GM19328 (cell line): ENCODE data around the gene ZNF74.
"Not testable (repeated sequence)": the region's sequence is repeated elsewhere in the genome, so short reads cannot be mapped to it uniquely, and the experiment has no call there.

Experiments
- ATAC-seq: cut with Tn5 transposase; IDR thresholded peaks from one replicate; pipeline ENCODE4 v1.9.1; 2021; ENCODE audit warnings: mild to moderate bottlenecking, moderate library complexity; ENCODE audit not compliant: unreplicated experiment

Gene ZNF74

DNA sequence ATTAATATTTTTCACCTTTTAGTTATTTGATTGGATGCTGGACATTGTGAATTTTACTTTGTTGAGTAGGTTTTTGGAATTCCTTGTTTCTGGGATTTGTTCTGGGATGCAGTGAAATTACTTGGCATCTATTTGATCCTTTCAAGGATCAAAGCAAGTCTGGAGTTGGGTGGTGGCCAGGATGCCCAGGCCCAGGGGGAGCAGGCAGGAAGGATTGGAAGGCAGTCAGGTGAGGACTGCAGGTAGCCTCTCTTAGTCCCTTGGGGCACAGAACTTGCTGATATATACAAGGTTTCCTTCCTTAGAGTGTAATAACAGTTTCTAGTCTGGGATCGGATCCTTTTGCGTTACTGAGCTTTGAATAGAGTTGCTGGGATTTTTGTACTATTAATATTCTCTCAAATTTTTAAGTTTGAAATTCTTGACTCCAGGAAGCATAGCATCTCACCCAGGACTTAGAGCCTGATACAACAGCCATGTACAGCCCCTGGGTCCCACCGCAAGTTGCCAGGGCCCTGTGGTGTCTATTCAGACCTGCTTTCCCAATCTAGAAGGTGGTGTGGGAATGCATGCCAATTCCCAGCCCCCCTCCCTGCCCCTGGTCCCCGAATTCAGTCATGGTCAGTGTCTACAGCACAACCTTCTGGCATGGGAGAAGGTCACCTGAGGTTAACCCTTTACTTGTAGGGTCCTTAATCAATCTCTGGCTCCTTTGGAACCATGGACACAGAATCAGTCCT lies 6.1 kb downstream of the ZNF74 start:
- no peak for ATAC-seq

DNA sequence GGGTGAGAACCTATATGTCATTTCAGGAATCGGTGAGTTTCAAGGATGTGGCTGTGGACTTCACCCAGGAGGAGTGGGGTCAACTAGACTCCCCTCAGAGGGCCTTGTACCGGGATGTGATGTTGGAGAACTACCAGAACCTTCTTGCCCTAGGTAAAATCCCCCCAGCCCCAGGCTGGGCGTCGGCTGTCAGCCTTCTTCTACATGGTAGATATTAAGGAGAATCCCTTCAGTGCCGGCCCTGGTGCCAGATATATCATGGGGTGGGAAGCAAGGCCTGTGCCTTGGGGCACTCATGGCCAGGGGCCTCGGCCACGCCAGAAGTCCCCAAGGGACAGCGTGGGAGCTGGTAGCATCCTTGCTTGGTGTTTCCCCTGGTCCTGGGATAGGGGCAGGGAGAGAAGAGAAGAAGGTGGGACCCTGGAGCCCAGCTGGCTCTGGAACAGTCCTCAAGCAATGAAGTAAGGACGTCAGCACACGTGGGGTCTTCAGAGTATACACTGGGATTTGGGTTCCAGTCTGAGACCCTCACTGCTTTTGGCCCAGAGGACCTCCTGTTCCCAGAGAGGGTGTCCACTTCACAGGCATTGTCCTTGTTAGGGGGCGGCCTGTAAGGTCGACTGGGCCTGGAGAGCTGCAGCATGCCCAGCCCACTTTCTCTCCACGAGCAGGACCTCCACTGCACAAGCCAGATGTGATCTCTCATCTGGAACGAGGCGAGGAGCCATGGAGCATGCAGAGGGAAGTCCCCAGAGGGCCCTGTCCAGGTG lies 6.8 kb downstream of the ZNF74 start:
- ATAC-seq = no peak

DNA sequence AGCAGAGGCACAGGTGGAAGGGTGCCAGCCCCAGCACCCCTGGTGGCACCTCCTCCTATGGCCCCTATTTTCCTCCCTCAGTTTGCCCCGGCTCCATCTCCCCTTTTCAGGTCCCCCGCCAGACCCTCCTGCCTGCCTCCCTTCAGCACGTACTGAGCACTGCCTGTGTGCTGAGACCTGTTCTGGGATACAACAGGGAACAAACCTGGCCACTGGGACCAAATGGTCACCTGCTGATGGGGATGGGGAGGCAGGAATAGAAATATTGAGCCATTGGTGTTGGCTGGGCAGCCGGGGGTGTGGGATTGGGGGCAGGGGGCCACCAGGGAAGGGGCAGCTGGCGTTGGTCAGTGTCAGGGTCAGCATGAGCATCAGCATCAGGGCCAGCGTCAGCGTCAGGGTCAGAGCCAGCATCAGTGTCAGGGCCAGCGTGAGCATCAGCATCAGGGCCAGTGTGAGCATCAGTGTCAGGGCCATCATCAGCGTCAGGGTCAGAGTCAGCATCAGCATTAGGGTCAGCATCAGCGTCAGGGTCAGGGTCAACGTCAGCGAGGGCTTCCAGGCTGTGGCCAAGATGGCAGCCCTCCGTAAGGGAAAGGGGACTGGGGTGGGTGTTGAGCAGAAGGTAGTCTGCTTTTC lies 7.5 kb downstream of the ZNF74 start:
- no peak for ATAC-seq

DNA sequence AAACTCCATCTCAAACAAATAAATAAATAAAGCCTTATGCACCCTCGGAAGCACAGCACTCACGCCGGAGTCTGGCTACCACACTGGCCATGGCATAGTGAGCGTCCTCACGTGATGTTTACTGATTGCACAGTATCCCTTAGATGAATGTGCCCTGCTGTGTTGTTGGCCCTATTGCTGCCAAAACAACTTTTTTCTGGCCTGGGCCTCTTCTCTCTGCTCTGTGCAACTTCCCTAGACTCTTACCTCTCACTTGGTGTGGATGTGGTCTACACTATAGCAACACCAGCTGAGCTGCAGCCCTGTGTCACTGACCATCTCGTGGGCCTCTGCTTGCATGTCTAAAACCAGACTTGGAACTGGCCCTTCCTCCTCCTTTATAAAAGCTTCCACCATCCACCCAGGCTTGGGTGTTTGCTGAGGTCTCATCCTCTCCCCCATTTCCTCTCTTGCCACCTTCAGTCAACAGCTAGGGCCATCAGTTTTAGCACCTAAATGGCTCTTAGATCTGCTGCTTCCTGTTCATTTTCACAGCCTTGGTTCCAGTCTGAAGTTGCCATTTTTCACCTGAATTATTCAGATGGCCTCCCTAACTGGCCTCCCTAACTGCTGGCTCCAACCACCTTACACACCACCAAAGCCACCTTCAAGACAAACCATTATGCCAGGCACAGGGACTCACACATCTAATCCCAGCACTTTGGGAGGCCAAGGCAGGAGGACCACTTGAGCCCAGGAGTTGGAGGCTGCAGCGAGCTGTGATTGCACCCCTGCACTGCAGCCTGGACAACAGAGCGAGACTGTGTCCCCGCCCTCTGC lies 9.2 kb downstream of the ZNF74 start:
- no peak for ATAC-seq

DNA sequence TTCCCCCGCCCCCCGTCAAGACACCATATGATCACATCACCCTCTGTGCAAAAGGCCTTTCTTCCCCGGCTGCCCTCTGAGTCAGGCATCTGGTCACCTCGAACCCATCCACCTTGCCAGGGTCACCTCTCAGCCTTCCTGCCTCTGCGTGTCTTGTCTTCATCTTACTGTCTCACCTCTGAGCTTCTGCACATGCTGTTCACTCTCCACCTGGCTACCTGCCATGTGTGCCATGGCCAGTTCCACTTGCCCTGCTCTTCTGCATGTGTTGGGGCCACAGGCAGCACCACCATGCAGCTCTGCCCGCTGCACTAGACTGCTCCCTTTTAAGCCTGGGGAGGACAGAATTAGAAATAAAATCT lies 9.8 kb downstream of the ZNF74 start:
- ATAC-seq = no peak

DNA sequence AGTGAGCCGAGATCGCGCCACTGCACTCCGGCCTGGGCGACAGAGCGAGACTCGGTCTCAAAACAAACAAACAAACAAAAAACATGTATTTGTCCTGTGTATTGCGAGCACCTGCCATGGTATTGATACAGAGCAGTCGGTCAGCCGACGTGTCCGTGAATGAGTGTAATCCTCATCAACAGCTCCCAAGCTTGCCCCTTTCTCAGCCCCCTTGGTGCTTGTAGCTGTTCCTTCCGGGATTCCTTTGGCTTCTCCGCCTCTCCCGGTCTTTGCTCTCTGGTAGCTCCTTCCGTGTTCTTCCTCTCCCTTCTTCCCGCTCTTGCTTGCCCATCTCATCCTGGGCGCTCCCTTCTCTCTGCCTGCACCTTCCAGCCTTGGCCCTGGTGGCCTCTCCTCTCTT lies 10.9 kb downstream of the ZNF74 start:
- no peak for ATAC-seq

DNA sequence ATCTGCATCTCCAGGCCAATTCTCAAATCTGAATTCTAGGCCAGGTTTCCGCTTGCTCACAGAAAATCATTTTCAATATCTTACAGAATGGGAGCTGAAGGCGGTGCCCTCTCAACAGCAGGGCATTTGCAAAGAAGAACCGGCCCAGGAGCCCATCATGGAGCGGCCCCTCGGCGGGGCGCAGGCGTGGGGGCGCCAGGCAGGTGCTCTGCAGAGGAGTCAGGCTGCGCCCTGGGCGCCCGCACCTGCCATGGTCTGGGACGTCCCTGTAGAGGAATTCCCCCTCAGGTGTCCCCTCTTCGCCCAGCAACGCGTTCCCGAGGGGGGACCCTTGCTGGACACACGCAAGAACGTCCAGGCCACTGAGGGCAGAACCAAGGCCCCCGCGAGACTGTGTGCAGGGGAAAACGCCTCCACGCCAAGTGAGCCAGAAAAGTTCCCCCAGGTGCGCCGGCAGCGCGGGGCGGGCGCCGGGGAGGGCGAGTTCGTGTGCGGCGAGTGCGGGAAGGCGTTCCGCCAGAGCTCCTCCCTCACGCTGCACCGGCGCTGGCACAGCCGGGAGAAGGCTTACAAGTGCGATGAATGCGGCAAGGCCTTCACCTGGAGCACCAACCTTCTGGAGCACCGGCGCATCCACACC lies 11.5 kb downstream of the ZNF74 start:
- no peak for ATAC-seq

DNA sequence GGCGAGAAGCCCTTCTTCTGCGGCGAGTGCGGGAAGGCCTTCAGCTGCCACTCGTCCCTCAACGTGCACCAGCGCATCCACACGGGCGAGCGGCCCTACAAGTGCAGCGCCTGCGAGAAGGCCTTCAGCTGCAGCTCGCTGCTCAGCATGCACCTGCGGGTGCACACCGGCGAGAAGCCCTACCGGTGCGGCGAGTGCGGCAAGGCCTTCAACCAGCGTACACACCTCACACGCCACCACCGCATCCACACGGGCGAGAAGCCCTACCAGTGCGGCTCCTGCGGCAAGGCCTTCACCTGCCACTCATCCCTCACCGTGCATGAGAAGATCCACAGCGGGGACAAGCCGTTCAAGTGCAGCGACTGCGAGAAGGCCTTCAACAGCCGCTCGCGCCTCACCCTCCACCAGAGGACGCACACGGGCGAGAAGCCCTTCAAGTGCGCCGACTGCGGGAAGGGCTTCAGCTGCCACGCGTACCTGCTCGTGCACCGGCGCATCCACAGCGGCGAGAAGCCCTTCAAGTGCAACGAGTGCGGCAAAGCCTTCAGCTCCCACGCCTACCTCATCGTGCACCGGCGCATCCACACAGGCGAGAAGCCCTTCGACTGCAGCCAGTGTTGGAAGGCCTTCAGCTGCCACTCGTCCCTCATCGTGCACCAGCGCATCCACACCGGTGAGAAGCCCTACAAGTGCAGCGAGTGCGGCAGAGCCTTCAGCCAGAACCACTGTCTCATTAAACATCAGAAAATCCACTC lies 12.2 kb downstream of the ZNF74 start:
- no peak for ATAC-seq

DNA sequence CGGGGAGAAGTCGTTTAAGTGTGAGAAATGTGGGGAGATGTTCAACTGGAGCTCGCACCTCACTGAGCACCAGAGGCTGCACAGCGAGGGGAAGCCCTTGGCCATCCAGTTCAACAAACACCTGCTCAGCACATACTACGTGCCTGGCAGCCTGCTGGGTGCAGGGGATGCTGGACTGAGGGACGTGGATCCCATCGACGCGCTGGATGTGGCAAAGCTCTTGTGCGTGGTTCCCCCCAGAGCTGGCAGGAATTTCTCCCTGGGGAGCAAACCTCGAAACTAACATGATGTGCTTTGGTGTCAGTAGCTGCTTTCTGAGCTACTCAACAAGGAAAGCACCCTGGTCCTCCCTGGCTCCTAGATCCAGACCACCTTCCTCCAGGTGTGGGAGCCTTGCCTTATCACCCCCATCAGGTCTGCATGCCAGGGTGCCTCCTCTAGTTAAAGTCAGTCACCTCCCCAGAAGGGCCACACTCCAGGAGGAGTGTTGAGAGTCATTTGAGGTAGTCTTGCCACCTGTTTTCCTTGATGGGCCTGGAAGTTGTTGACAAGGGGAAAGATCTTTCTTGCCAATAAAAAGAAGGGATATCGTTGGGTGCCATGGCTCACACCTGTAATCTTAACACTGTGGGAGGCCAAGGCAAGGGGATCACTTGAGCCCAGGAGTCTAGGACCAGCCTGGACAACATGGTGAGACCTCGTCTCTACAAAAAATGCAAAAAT lies 12.9 kb downstream of the ZNF74 start:
- no peak for ATAC-seq

DNA sequence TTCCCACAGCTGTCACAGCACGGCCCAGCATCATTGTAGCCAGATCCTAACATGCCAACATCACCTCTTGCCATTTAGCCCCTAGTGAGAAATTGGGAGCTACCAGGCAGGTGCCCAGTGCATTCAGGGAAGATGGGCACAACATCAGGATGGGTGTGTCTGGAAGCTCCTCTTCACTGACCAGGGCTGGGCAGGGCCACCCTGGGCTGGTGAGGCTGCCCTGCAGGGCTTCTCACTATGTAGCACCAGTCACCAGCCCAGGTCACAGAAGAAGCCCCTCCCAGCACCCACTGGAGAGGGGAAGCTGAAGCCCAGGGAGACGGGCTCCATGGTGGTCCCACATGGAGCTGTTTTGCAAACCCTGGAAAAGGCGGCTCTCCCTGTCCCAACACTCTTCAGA lies 13.9 kb downstream of the ZNF74 start:
- no peak for ATAC-seq

DNA sequence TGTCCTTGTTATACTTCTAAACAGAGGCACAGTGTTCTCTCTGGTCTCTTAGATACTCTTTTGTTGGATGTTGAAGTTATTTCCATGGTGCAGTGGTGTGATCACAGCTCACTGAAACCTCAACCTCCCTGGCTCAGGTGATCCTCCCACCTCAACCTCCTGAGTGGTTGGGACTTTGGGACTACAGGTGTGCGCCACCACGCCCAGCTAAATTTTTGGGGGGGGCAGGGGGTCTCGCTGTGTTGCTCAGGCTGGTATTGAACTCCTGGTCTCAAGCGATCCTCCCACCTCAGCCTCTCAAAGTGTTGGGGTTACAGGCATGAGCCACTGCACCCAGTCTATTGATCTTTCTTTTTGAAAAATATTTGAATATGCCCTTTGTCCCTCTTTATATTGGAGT lies 14.9 kb downstream of the ZNF74 start:
- ATAC-seq = no peak

DNA sequence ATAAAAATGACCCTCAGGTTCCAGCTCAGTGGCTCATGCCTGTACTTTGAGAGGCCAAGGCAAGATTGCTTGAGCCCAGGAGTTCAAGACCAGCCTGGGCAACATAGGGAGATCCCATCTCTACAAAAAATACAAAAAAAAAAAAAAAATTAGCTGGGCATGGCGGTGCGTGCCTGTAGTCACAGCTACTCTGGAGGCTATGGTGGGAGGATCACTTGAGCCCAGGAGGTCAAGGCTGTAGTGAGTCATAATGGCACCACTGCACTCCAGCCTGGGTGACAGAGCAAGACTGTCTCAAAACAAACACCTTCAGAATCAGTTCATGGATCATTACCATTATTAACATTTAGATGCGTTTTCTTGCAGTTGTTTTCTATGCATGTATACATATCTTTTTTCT lies 15.4 kb downstream of the ZNF74 start:
- ATAC-seq = not testable (repeated sequence)

DNA sequence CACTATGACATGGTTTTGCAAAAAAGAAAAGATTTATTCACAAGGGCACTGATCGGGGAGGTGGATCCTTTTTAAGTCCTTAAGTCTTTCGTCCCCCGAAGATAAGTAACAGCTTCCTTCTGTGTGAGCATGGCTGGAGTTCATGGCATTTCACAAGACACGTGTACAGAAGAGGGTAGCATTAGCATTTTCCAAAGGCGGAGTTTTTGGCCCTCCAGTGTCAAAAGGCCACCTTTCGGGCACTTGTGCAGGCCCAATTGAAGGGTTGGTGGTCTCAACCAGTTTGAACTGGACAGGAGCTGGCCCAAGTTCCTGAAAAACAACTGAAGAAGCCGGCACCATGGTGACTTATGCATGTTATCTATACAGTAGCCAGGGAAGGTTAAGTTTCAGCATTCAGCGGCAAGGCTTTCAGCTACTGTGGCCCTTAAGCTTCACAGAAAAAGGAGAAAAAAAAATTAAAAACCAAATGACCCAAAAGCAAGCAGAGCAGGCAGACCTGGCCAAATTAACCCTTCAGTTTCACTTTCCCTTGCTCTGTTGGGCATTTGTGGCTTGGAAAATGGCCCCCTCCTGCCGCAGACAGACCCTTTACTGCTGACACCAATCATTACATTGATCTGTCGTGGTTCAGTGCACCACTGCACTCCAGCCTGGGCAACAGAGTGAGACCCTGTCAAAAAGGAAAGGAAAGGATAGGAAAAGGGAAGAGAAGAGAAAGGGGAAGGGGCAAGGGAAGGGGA lies 18.7 kb downstream of the ZNF74 start:
- ATAC-seq = no peak

DNA sequence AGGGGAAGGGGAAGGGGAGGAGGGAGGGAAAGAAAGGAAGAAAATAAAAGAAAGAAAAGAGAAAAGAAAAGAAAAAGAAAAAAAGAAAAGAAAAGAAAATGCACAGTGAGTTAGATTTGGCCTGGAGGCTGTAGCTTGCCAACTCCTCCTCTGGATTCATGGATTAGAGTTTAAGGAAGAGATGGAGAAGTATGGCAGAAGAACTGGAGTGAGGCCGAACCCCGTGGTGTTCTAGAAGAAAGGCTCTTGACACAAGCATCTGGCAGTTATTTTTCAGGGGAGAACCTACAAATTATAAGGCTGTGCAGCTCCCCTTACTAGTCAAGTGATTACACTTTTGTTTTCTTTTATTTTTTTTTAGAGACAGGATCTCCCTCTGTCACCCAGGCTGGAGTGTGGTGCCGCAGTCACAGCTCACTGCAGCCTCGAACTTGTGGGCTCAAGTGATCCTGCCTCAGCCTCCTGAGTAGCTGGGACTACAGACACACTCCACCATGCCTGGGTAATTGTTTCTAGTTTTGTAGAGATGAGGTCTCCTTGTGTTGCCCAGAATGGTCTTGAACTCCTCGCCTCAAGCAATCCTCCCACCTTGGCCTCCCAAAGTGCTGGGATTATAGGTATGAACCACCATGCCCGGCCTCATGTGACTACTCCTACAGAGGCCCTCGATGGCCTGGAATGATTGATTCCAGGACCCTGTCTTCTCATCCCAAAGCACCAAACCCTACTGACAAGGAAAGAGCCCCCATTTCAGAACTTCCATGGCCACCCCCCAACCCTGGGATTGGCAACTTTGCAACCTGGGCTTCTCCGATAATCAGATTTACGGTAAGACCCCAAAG lies 19.5 kb downstream of the ZNF74 start:
- no peak for ATAC-seq

DNA sequence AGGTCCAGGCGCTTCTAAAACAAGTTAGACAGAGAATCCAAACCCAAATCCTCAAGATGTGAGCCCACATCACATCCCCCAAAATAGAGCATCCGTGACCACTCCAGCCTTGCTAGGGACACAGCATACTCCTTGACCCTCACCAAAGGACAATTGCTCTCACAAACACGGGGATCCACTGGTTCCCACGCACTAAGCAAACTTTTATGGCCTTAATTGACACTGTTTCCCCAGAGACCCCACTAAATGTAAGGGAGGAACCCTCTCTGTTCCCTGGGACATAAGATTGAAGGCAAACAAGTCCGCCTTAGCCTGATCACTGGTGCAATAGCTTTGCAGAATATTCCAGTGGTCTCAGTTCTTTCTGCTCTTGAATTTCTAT lies 20.1 kb downstream of the ZNF74 start:
- ATAC-seq = no peak

DNA sequence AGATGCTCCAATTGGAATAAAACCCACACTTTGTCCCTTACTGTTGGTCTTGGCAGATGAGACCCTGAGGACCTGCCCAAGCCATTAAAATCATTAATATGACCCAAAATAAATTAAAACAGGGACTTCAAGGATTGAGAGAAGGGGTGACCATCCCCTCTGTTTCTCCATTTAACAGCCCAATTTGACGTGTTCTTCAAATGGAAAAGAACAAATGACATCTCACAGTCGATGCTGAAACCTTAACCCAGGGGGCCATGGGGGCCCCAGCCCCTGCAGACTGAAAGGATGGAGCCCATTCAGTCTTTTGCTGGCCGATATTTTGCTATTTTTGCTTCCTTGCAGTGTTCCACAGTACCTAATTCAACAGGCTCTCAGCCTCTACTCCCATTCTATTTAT lies 20.5 kb downstream of the ZNF74 start:
- ATAC-seq = no peak

DNA sequence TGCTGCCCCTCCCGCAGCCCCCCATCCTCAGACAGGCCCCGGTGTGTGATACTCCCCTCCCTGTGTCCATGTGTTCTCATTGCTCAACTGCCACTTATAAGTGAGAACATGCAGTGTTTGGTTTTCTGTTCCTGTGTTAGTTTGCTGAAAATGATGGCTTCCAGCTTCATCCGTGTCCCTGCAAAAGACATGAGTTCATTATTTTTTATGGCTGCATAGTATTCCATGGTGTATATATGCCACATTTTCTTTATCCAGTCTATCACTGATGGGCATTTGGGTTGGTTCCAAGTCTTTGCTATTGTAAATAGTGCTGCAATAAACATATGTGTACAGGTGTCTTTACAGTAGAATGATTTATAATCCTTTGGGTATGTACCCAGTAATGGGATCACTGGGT lies 21.3 kb downstream of the ZNF74 start:
- not testable (repeated sequence) for ATAC-seq

DNA sequence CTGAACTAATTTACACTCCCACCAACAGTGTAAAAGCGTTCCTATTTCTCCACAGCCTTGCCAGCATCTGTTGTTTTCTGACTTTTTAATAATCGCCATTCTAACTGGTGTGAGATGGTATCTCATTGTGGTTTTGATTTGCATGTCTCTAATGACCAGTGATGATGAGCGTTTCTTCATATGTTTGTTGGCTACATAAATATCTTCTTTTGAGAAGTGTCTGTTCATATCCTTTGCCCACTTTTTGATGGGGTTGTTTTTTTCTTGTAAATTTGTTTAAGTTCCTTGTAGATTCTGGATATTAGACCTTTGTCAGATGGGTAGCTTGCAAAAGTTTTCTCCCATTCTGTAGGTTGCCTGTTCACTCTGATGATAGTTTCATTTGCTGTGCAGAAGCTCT lies 21.7 kb downstream of the ZNF74 start:
- ATAC-seq = not testable (repeated sequence)
